ENCODE data around the gene IP6K1. TPM values are rescaled to one million over a fixed set of nuclear protein-coding genes. Genes with fewer than 3 reads are reported as not detected.

Gene IP6K1
- total and polyA plus RNA-seq, 2 donors (not counting 1 experiment from before 2014, with no cell fraction given) = 27.8 to 77.8 TPM

GRCh38 chr3:49792371-49793150, 6.2 kb upstream of the IP6K1 start:
- H3K4me2 ChIP-seq (replicated peaks; ENCODE audit: low read depth, low read length, poor library complexity, severe bottlenecking) = no peak overlapping the region
- TF ChIP-seq, protein P1, sequence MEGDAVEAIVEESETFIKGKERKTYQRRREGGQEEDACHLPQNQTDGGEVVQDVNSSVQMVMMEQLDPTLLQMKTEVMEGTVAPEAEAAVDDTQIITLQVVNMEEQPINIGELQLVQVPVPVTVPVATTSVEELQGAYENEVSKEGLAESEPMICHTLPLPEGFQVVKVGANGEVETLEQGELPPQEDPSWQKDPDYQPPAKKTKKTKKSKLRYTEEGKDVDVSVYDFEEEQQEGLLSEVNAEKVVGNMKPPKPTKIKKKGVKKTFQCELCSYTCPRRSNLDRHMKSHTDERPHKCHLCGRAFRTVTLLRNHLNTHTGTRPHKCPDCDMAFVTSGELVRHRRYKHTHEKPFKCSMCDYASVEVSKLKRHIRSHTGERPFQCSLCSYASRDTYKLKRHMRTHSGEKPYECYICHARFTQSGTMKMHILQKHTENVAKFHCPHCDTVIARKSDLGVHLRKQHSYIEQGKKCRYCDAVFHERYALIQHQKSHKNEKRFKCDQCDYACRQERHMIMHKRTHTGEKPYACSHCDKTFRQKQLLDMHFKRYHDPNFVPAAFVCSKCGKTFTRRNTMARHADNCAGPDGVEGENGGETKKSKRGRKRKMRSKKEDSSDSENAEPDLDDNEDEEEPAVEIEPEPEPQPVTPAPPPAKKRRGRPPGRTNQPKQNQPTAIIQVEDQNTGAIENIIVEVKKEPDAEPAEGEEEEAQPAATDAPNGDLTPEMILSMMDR (IDR thresholded peaks at IDR 0.05) = no peak
- TF ChIP-seq EZH2 (IDR thresholded peaks at IDR 0.05; ENCODE audit: borderline replicate concordance, insufficient read depth, low read depth, low read length, poor library complexity, severe bottlenecking) = no peak
- no peaks in the 10 kb centered on the region for H4K20me1 ChIP-seq (ENCODE audit: control insufficient read depth, insufficient read depth, low read length, poor library complexity, severe bottlenecking)
- CTCF ChIA-PET = interaction anchor here (1.1 to 1.2 kb wide), 2 partner anchors 10 to 47 kb away, joined by 3 read pairs; no protein-coding TSS in a partner anchor
- DNase-seq (no peak), ATAC-seq (ENCODE audit: low read depth) (no peak)
- Mint-ChIP-seq H3K27me3 (no peaks in the 10 kb centered on the region), H3K4me3 (no peak overlapping the region), H3K9me3 (ENCODE audit: insufficient read depth) (no peaks in the 10 kb centered on the region), H3K27ac (no peak overlapping the region), H3K4me1 (peaks cover 5% of the 10 kb centered on the region)
- H3K9ac ChIP-seq (ENCODE audit: low read length) = no peak overlapping the region
- peaks cover 0 to 8% of the 10 kb centered on the region in 2 donors for H3K4me1 ChIP-seq (ENCODE audit: control insufficient read depth in 2 of 2, insufficient read depth in 2 of 2, low read length in 2 of 2)
- no peaks in the 10 kb centered on the region for H3K9me3 ChIP-seq (ENCODE audit: control extremely low read depth in 1 of 3, control insufficient read depth in 2 of 3, insufficient read depth in 1 of 3, low read length in 2 of 3)
- no peak overlapping the region for H3K4me3 ChIP-seq (ENCODE audit: control extremely low read depth in 1 of 5, extremely low read depth in 1 of 5, insufficient read depth in 1 of 5, low read depth in 2 of 5, low read length in 4 of 5)
- POLR2A ChIA-PET = no interaction called here
- 91% methylated on average over 10 of the region's 10 CpGs for WGBS (ENCODE audit: insufficient coverage)
- intact Hi-C loops (cut with micrococcal nuclease) = no loop called here
- no peak overlapping the region for H3K27ac ChIP-seq (ENCODE audit: low read length in 2 of 2)
- H3K36me3 ChIP-seq (replicated peaks in 1 of 2; ENCODE audit: control extremely low read depth in 1 of 2, control insufficient read depth in 1 of 2, extremely low read depth in 1 of 2, insufficient read depth in 2 of 2, low read length in 1 of 2) = no peaks in the 10 kb centered on the region
- no peaks in the 10 kb centered on the region for H3K79me2 ChIP-seq (ENCODE audit: control insufficient read depth, insufficient read depth, low read length)
- H2AFZ ChIP-seq (ENCODE audit: insufficient read depth, low read depth, low read length, poor library complexity, severe bottlenecking) = no peak overlapping the region
- H3K27me3 ChIP-seq (replicated peaks in 1 of 4; ENCODE audit: control extremely low read depth in 1 of 4, control insufficient read depth in 3 of 4, insufficient read depth in 4 of 4, low read length in 3 of 4) = no peaks in the 10 kb centered on the region

- H3K4me3 ChIP-seq (ENCODE audit: control extremely low read depth in 1 of 5, extremely low read depth in 1 of 5, insufficient read depth in 1 of 5, low read depth in 2 of 5, low read length in 4 of 5) = no peak overlapping the region
- WGBS (ENCODE audit: insufficient coverage) = 100% methylated on average over 4 of the region's 4 CpGs
- no peaks in the 10 kb centered on the region for H3K27me3 ChIP-seq (replicated peaks in 1 of 4; ENCODE audit: control extremely low read depth in 1 of 4, control insufficient read depth in 3 of 4, insufficient read depth in 4 of 4, low read length in 3 of 4)
- DNase-seq (no peak), ATAC-seq (ENCODE audit: low read depth) (no peak)
- H3K36me3 ChIP-seq (replicated peaks in 1 of 2; ENCODE audit: control extremely low read depth in 1 of 2, control insufficient read depth in 1 of 2, extremely low read depth in 1 of 2, insufficient read depth in 2 of 2, low read length in 1 of 2) = no peaks in the 10 kb centered on the region
- no peak overlapping the region for H2AFZ ChIP-seq (ENCODE audit: insufficient read depth, low read depth, low read length, poor library complexity, severe bottlenecking)
- H3K9ac ChIP-seq (ENCODE audit: low read length) = no peak overlapping the region
- H3K4me1 ChIP-seq (ENCODE audit: control insufficient read depth in 2 of 2, insufficient read depth in 2 of 2, low read length in 2 of 2) = peaks cover 7 to 18% of the 10 kb centered on the region in 2 donors
- POLR2A ChIA-PET = interaction anchor here (0.6 kb wide), 1 partner anchor 1605 kb away, joined by 3 read pairs; no protein-coding TSS in a partner anchor
- H4K20me1 ChIP-seq (ENCODE audit: control insufficient read depth, insufficient read depth, low read length, poor library complexity, severe bottlenecking) = no peaks in the 10 kb centered on the region
- no peak overlapping the region for H3K27ac ChIP-seq (ENCODE audit: low read length in 2 of 2)
- Mint-ChIP-seq H3K27me3 (no peaks in the 10 kb centered on the region), H3K9me3 (ENCODE audit: insufficient read depth) (no peaks in the 10 kb centered on the region), H3K27ac (no peak overlapping the region), H3K4me1 (peaks cover 11% of the 10 kb centered on the region), H3K4me3 (no peak overlapping the region)
- TF ChIP-seq, protein P1 (IDR thresholded peaks at IDR 0.05) = no peak
- no peak for TF ChIP-seq EZH2 (IDR thresholded peaks at IDR 0.05; ENCODE audit: borderline replicate concordance, insufficient read depth, low read depth, low read length, poor library complexity, severe bottlenecking)
- CTCF ChIA-PET = interaction anchor here (1.1 to 1.2 kb wide), 2 partner anchors 11 to 48 kb away, joined by 3 read pairs; no protein-coding TSS in a partner anchor
- no peak overlapping the region for H3K4me2 ChIP-seq (replicated peaks; ENCODE audit: low read depth, low read length, poor library complexity, severe bottlenecking)
- intact Hi-C loops (cut with micrococcal nuclease) = no loop called here
- H3K9me3 ChIP-seq (ENCODE audit: control extremely low read depth in 1 of 3, control insufficient read depth in 2 of 3, insufficient read depth in 1 of 3, low read length in 2 of 3) = no peaks in the 10 kb centered on the region
- H3K79me2 ChIP-seq (ENCODE audit: control insufficient read depth, insufficient read depth, low read length) = peaks cover 7% of the 10 kb centered on the region
Measured at GRCh38 chr3:49791571-49791970, 5.2 kb upstream of the IP6K1 start.
